Epithelial cell of esophagus (primary cell): ENCODE measurements around the gene SLC15A1.

ENCODE experiments used
- DNase-seq: peaks from one replicate; pipeline ENCODE4 v3.0.0; 2010; ENCODE audit warnings: low read depth
- H3K4me3 ChIP-seq: 2 replicates; pipeline ENCODE4 v1.5.1; 2011; ENCODE audit warnings: mild to moderate bottlenecking, low read length, control low read depth
- CTCF ChIP-seq: IDR thresholded peaks from 2 replicates; pipeline ENCODE4 v1.5.1; 2011; ENCODE audit warnings: low read depth, mild to moderate bottlenecking, low read length, control low read depth, inconsistent platforms; ENCODE audit not compliant: insufficient read depth; ENCODE audit errors: missing control alignments

Gene SLC15A1

GRCh38 chr13:98690348-98691022 is 62.0 kb downstream of the SLC15A1 start:
- TF ChIP-seq CTCF: no peak

GRCh38 chr13:98689347-98689968 is 63.0 kb downstream of the SLC15A1 start:
- DNase-seq: no peak

More at GRCh38 chr13:98690348-98691022, 62.0 kb downstream of the SLC15A1 start:
- H3K4me3 ChIP-seq: no peak overlapping the region
- DNase-seq: no peak

GRCh38 chr13:98688373-98688772 is 64.1 kb downstream of the SLC15A1 start:
- no peak for TF ChIP-seq CTCF
- no peak overlapping the region for H3K4me3 ChIP-seq
- no peak for DNase-seq

More at GRCh38 chr13:98689347-98689968, 63.0 kb downstream of the SLC15A1 start:
- no peak overlapping the region for H3K4me3 ChIP-seq
- TF ChIP-seq CTCF: no peak

GRCh38 chr13:98687319-98687718 is 65.2 kb downstream of the SLC15A1 start:
- DNase-seq: no peak
- no peak overlapping the region for H3K4me3 ChIP-seq
- no peak for TF ChIP-seq CTCF

- H3K4me3 ChIP-seq: no peak overlapping the region
- no peak for DNase-seq
- no peak for TF ChIP-seq CTCF
Measured at GRCh38 chr13:98686270-98686669, 66.2 kb downstream of the SLC15A1 start.

GRCh38 chr13:98685146-98685545 is 67.3 kb downstream of the SLC15A1 start:
- no peak for TF ChIP-seq CTCF
- no peak overlapping the region for H3K4me3 ChIP-seq
- DNase-seq: no peak
